Measurements from ENCODE around the gene TELO2.

Gene TELO2

DNA sequence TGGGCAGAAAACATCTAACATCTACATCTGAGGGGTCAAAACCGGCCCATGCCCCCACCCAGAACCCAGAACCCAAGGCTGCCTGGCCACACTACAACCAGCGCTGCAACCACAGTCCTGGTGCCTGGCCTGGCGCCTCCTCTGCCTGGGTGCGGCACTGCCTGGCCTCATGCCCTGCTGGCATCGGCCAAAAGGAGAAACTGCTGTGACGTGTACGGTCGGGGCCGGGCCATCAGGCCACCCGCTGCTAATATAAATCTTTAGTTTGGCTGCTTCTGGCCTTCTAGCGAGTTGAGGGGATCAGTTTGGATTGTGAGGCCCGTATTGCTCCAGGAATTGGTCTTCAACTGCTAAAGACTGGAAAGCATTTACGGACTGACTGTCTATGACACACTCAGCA, 63.1 kb downstream of the TELO2 start:
- DNase-seq (ENCODE audit: low spot score) = no peak

GRCh38 chr16:1557074-1557473, 63.9 kb downstream of the TELO2 start:
- DNase-seq (ENCODE audit: low spot score) = no peak

- DNase-seq (ENCODE audit: low spot score) = no peak
These were observed 64.4 kb downstream of the TELO2 start for GRCh38 chr16:1557576-1557975.

DNA sequence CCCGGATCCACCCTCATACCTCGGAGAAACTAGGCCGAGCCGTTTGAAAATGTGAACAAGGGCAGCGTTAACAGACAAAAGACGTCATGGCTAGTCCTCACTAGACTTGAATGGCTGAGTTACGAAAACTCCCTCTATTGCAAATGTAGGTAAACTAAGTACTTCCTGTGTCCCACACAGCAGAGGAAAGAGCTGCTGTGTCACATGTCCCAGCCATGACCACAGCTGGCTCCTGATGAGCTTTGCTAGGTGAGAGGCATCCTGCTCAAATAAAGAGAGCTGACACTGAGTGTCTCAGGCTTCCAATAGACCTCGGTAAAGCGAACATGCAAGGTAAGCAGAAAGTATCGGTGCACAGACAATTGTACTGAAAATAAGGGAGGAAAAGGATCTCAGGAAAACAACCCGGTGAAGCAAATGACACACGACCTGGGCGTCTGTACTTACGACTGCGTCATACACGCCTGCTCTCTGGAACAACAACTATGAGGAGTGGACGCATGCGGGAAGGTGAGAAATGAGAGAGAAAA, 66.4 kb downstream of the TELO2 start:
- DNase-seq (ENCODE audit: low spot score) = no peak
